Activated CD4-positive, alpha-beta T cell treated with anti-CD3 and anti-CD28 coated beads for 4 hours (primary cell): ENCODE results near the gene ADAMTSL4.

Experiments used
- DNase-seq, 2 donors: peaks; one replicate each; pipeline ENCODE4 v3.0.0-alpha.2; 2020

ADAMTSL4 gene

DNA sequence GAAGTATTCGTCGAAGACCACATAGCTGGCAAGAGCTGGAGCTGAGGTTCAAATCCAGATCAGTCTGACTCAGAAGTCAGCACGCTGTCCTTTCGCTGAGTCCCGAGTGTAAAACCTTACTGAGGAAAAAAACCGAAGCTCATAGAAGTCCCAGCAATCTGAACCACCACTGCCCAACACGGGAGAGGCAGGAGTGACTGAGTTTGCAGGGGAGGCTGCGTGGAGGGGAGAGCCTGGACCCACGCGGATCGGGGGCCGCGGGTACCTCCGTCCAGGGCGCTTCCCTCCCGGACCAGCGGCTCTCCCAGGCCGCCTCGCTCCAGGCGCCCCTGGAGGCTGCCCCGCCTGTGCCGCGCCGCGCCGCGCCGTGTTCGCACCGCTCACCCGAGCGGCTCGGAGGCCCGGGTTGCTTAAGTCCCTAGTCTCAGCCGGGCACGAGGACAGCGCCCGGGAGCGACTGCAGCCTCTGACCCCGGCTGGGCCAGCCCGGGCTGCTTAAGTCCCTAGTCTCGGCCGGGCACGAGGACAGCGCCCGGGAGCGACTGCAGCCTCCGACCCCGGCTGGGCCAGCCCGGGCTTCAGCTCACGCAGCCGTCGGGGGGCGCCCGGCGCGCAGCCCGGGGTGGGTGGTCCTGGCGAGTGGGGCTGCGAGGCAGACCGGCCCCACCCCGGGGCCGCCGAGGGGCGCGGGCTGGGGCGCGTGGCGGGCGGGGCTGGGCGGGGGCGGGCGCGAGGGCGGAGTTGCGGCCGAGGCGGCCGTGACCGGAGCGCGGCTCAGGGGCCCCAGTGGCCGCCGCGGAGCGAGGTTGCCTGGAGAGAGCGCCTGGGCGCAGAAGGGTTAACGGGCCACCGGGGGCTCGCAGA lies at the start of gene ADAMTSL4:
Gene ADAMTSL4 (plus strand): TSS at position 777 of the 864 bp plus-strand sequence. CDS start 2,881 bp downstream, outside the sequence.
- no peak for DNase-seq

DNA sequence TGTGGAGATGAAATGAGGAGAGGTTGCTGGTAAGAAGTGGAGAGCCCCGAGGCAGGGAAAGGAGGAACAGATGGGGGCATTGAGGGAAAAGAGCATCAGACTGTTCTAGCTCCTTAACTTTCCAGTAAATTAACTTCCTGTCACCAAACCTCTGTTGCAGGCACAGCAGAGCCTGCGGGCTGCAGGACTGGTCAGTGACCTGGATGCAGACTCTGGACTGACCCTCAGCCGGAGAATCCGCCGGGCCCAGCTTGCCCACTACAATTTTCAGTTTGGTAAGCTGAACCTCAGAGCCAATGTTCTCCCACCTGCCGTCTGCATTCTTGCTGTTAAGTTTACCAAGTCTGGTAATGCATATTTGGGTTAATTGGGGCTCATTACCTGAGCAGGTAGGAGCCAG lies 43.8 kb upstream of the ADAMTSL4 start:
- DNase-seq: no peak

DNA sequence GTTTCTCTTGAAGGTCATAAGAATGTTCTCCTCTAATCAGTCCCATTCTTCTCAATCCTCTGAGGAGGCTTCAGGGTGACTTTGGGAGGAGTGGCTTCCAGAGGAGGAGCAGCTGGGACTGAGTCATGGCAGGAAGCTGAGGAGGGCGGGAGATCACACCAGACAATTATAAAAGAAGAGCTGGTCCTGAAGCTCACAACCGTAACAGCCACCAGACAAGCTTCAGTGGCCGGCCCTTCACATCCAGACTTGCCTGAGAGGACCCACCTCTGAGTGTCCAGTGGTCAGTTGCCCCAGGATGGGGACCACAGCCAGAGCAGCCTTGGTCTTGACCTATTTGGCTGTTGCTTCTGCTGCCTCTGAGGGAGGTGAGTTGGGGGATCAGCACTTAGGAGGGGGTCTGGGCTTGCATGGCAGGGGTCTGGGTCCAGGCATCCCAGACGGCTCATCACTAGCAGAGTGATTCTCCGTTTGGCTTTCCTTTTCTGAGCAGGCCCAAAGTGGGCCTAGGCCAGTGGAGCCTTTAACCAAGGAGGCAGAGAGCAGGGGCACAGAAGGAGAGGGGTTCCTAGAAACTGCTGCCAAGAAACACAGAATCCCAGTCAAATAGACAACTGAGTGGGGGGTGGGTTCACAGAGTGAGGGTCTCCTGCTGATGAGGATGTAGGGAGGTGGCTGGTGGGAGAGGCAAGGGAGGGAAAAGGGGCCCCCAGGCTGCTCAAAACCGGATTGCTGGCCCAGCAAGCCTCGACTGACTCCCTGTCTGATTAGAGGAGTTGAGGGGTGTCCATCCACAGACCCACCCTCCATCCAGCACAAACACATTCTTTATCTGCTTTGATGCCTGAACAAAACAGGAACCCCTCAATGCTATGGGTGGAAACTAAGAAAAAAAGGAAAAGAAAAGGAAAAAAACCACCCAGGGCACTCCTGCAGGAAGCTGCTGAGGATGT lies 41.0 kb upstream of the ADAMTSL4 start, which contains the start of gene ECM1:
Gene ECM1 (plus strand): TSS at position 198 of the 953 bp plus-strand sequence. CDS start 101 bp downstream, at position 299.
- DNase-seq: no peak

- no peak for DNase-seq
Measured at GRCh38 chr1:150508982-150509381, 40.2 kb upstream of the ADAMTSL4 start.

DNA sequence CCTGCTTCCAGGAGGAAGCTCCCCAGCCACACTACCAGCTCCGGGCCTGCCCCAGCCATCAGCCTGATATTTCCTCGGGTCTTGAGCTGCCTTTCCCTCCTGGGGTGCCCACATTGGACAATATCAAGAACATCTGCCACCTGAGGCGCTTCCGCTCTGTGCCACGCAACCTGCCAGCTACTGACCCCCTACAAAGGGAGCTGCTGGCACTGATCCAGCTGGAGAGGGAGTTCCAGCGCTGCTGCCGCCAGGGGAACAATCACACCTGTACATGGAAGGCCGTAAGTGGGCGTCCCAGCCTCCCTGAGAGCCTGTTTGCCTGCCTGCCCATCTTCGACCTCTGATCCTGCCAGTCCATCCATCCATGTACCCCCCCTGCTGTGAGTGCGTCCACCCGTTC lies 37.7 kb upstream of the ADAMTSL4 start:
- no peak for DNase-seq

- DNase-seq: no peak
Measured at GRCh38 chr1:150511985-150512660, 37.1 kb upstream of the ADAMTSL4 start.

DNA sequence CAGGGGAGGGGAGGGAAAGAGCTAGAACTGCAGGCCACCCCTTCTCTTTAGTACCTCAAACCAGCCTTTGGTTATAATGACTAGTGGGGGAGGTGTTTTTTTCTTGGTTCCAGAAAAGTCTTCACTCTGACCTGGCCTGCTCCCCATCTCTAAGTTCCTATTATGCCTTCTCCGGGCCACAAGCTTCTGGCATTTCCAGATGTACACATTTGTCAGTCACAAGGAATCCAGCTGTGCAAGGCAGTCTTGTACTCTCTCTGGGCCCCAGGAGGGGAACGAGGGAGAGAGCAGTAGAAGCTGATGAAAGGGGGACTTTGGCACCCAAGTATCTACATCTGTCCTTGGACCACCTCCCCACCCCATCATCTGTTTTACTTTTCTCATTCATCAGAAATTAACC lies 36.4 kb upstream of the ADAMTSL4 start:
- no peak for DNase-seq

GRCh38 chr1:150513351-150513791 lies 35.8 kb upstream of the ADAMTSL4 start:
- DNase-seq: no peak

GRCh38 chr1:150514260-150514659 lies 34.9 kb upstream of the ADAMTSL4 start:
- DNase-seq: no peak

- no peak for DNase-seq
Measured at GRCh38 chr1:150514913-150515327, 34.3 kb upstream of the ADAMTSL4 start.

GRCh38 chr1:150515328-150516049 lies 33.7 kb upstream of the ADAMTSL4 start, which contains the start of gene FALEC:
TSS of gene FALEC (plus strand) at chr1:150515752.
- DNase-seq: peak; percentile 85 to 89

GRCh38 chr1:150516050-150516591 lies 33.1 kb upstream of the ADAMTSL4 start:
- DNase-seq: no peak

DNA sequence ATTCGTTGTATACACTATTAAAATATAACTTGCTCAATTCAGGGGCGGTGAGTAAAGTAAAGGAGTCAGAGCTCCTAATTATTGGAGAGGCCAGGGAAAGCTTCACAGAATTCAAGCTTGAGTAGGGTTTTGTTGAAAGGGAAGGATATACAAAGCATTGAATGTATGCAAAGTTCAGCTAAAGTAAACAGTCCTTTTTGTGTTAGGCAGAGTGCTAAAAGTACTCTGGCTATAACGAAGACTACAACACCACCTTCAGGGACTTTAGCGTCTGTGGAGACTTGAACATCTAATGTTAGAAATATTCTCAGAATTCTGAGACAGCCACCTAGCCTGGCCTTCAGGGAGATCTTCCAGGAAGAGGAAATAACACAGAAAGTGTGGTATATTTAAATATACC lies 32.6 kb upstream of the ADAMTSL4 start:
- DNase-seq: no peak

GRCh38 chr1:150521196-150521968 lies 27.8 kb upstream of the ADAMTSL4 start:
- no peak for DNase-seq

GRCh38 chr1:150525348-150525747 lies 23.9 kb upstream of the ADAMTSL4 start:
- no peak for DNase-seq

GRCh38 chr1:150528196-150528595 lies 21.0 kb upstream of the ADAMTSL4 start:
- DNase-seq: no peak

DNA sequence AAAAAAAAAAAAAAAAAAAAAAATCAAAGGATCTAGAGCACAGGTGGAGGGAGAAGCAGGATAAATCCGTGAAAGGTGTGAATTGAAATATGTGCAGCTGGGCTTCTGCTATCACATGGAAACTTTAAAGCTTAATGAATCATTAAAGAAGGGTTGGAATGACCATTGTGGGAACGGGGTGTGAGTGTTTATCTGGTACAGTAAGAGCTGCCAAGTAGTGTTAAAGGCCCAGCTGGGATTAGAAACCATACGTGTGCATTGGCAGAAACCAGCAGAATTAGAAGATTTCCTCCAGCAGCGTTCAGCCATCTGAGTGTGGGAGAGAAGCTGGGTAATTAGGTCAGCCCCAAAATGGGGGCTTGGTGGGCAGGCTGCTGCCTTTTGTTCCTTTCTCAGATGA lies 20.2 kb upstream of the ADAMTSL4 start:
- no peak for DNase-seq

- no peak for DNase-seq
Measured at GRCh38 chr1:150530491-150531159, 18.6 kb upstream of the ADAMTSL4 start.

- DNase-seq: no peak
Measured at GRCh38 chr1:150532860-150533259, 16.3 kb upstream of the ADAMTSL4 start.

- no peak for DNase-seq
Measured at GRCh38 chr1:150534002-150534401, 15.2 kb upstream of the ADAMTSL4 start.
